PC-9 (cell line): ENCODE data around the gene BPTF.

Source experiments
- CTCF ChIP-seq: fragments of 200-600 bp; sonication (generic); conservative IDR thresholded peaks from 2 replicates; pipeline ENCODE4 v1.6.1; 2017; ENCODE audit warnings: mixed run types, antibody characterized with exemption, mild to moderate bottlenecking, moderate library complexity
- EZH2 ChIP-seq: fragments of 200-600 bp; sonication (generic); IDR thresholded peaks from 2 replicates; pipeline ENCODE4 v1.8.0; 2017; ENCODE audit warnings: antibody characterized with exemption, low read depth

- TF ChIP-seq CTCF (no peak), EZH2 (no peak)
These were observed 38.4 kb downstream of the BPTF start for GRCh38 chr17:67863624-67864247.
